GM15510 (cell line): ENCODE data around the gene BDNF.

Experiments
- POLR2A ChIP-seq: IDR thresholded peaks from 3 replicates; pipeline ENCODE4 v1.6.1; 2011; ENCODE audit warnings: borderline replicate concordance; ENCODE audit not compliant: insufficient read length; ENCODE audit errors: extremely low read depth

BDNF gene

GRCh38 chr11:27610946-27611345 lies 89.3 kb downstream of the BDNF start:
- no peak for TF ChIP-seq POLR2A

GRCh38 chr11:27610280-27610679 lies 90.0 kb downstream of the BDNF start:
- TF ChIP-seq POLR2A = no peak

- no peak for TF ChIP-seq POLR2A
These were observed 91.3 kb downstream of the BDNF start for GRCh38 chr11:27608951-27609350.

DNA sequence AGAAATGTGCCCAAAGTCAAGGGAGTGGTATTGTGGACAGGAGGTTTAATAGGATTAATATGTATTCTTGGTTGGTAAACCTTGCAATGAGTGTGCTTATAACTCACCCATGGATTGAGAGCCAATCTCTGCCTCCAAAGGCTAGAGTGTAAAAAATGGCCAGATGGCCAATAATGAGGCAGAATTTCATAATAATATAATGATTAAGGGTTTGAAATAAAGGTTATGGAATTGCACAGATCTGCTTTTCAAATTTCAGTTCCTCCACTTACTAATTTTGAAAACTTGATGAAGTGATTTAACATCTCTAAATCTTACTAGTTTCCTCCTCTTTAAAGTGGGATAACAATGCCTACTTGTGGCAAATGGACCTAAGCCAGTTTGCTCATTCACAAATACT lies 94.8 kb downstream of the BDNF start:
- TF ChIP-seq POLR2A = no peak
